Lung (tissue), 12 donors: ENCODE data around the gene SIGLEC1. TPM values are rescaled to one million over a fixed set of nuclear protein-coding genes. Genes with fewer than 3 reads are reported as not detected.

Source experiments
- ATAC-seq: fragments of 200-7000 bp; cut with Tn5 transposase; one replicate; pipeline ENCODE4 v1.9.1; 2020; ENCODE audit warnings: moderate number of reproducible peaks; ENCODE audit not compliant: insufficient read depth, low FRiP score
- DNase-seq, 3 donors: peaks; one replicate each; pipeline ENCODE4 v3.0.0-alpha.2; 2013 to 2017
- H3K27ac ChIP-seq, 2 donors: one replicate each; pipeline ENCODE4 v1.5.1; 2013; ENCODE audit warnings: mild to moderate bottlenecking in 2 of 2, moderate library complexity in 2 of 2, control low read depth in 1 of 2, inconsistent platforms in 1 of 2, low read depth in 1 of 2, low read length in 1 of 2
- H3K27me3 ChIP-seq, 3 donors: one replicate each; pipeline ENCODE4 v1.5.1; 2013; ENCODE audit warnings: low read length in 2 of 3; ENCODE audit not compliant: control insufficient read depth in 3 of 3, insufficient read depth in 3 of 3
- H3K36me3 ChIP-seq, 4 donors: one replicate each; pipeline ENCODE4 v1.5.1; 2013; ENCODE audit warnings: low read length in 4 of 4, mild to moderate bottlenecking in 1 of 4, moderate library complexity in 1 of 4; ENCODE audit not compliant: control insufficient read depth in 4 of 4, insufficient read depth in 4 of 4
- H3K4me1 ChIP-seq, 5 donors: one replicate each; pipeline ENCODE4 v1.5.1; 2013; ENCODE audit warnings: low read length in 5 of 5, mild to moderate bottlenecking in 2 of 5, moderate library complexity in 1 of 5; ENCODE audit not compliant: control insufficient read depth in 5 of 5, insufficient read depth in 5 of 5
- H3K4me3 ChIP-seq: one replicate; pipeline ENCODE4 v1.5.1; 2013; ENCODE audit warnings: mild to moderate bottlenecking, control low read depth, moderate library complexity
- H3K9ac ChIP-seq, 2 donors: one replicate each; pipeline ENCODE4 v1.5.1; 2013; ENCODE audit warnings: low read length in 2 of 2, control low read depth in 1 of 2; ENCODE audit not compliant: insufficient read depth in 1 of 2
- H3K9me3 ChIP-seq, 4 donors: one replicate each; pipeline ENCODE4 v1.5.1; 2013; ENCODE audit warnings: low read length in 3 of 4, mild to moderate bottlenecking in 1 of 4, moderate library complexity in 1 of 4; ENCODE audit not compliant: control insufficient read depth in 4 of 4, insufficient read depth in 3 of 4
- CTCF ChIP-seq: IDR thresholded peaks from 2 replicates; pipeline ENCODE4 v1.5.1; 2012; ENCODE audit warnings: mild to moderate bottlenecking; ENCODE audit errors: control extremely low read depth, extremely low read depth
- WGBS, 2 donors: extraction: QIAGEN DNeasy Blood & Tissue Kit; methylation state at CpG; one replicate each; pipeline ENCODE4 v1.1.7; 2013; 5-methylcytosine and 5-hydroxymethylcytosine counted together
- polyA plus RNA-seq, 2 donors: library from polyadenylated mRNA; stranded (reverse); fragments of 200-250 nt; gene quantifications; one replicate each; pipeline ENCODE4 v1.2.1, GENCODE V29; 2013
- total RNA-seq, 2 donors: library from RNA; depleted of rRNA in 1 of 2; stranded (reverse); fragments of >200 nt in 1 of 2; gene quantifications; one replicate each; pipeline ENCODE4 v1.2.1, GENCODE V29; 2014 to 2021
- donor health status: control.
- donor health status: control.
- donor health status: Bipolar disorder and iron deficiency.
- donor health status: healthy.
- donor health status: DM: yes; HTN: yes; CAD: no.

Gene SIGLEC1
- total and polyA plus RNA-seq, 4 donors = 3.7 to 34.2 (median 18.7) TPM

- DNase-seq (no peak), ATAC-seq (no peak)
- no peak overlapping the region for H3K9ac ChIP-seq
- peaks cover 0 to 20% (median 9%) of the 10 kb centered on the region in 4 donors for H3K36me3 ChIP-seq
- no peaks in the 10 kb centered on the region for H3K9me3 ChIP-seq
- H3K27me3 ChIP-seq = peaks cover 0 to 5% (median 2%) of the 10 kb centered on the region in 3 donors
- no peak overlapping the region for H3K4me3 ChIP-seq
- no peak for TF ChIP-seq CTCF
- WGBS, 2 donors = 84 to 93% methylated on average over 4 to 5 of the region's 5 CpGs
- no peak overlapping the region for H3K27ac ChIP-seq
- peaks cover 0 to 9% (median 0%) of the 10 kb centered on the region in 5 donors for H3K4me1 ChIP-seq
Measured at GRCh38 chr20:3755814-3756480, 43.5 kb upstream of the SIGLEC1 start.

GRCh38 chr20:3755269-3755668 lies 42.9 kb upstream of the SIGLEC1 start:
- DNase-seq (no peak), ATAC-seq (no peak)
- Histone ChIP-seq H3K27me3 (peaks cover 0 to 11% (median 3%) of the 10 kb centered on the region in 3 donors), H3K9ac (no peak overlapping the region), H3K4me1 (peaks cover 0 to 3% (median 0%) of the 10 kb centered on the region in 5 donors), H3K4me3 (no peak overlapping the region), H3K27ac (no peak overlapping the region), H3K9me3 (no peaks in the 10 kb centered on the region), H3K36me3 (peaks cover 0 to 22% (median 12%) of the 10 kb centered on the region in 4 donors)
- 87 to 91% methylated on average over 7 of the region's 7 CpGs for WGBS, 2 donors
- no peak for TF ChIP-seq CTCF

GRCh38 chr20:3754276-3754630 lies 41.9 kb upstream of the SIGLEC1 start:
- peaks cover 0 to 13% (median 3%) of the 10 kb centered on the region in 3 donors for H3K27me3 ChIP-seq
- DNase-seq = no peak
- no peak for ATAC-seq
- H3K9ac ChIP-seq = no peak overlapping the region
- WGBS, 2 donors = 87 to 95% methylated on average over 16 of the region's 16 CpGs
- TF ChIP-seq CTCF = no peak
- H3K27ac ChIP-seq = no peak overlapping the region
- H3K4me3 ChIP-seq = no peak overlapping the region
- H3K9me3 ChIP-seq = no peaks in the 10 kb centered on the region
- H3K36me3 ChIP-seq = peaks cover 0 to 22% (median 12%) of the 10 kb centered on the region in 4 donors
- H3K4me1 ChIP-seq = peaks cover 0 to 6% (median 0%) of the 10 kb centered on the region in 5 donors
